WI38 (cell line): ENCODE data around the gene FBXO36.
"Not testable (repeated sequence)": the region's sequence is repeated elsewhere in the genome, so short reads cannot be mapped to it uniquely, and the experiment has no call there.

ENCODE experiments used
- H3K4me3 ChIP-seq: 2 replicates; pipeline ENCODE4 v1.5.1; 2011; ENCODE audit warnings: low read depth, mild to moderate bottlenecking, control low read depth, low read length
- TF ChIP-seq, protein P1 (sequence below): IDR thresholded peaks from 2 replicates; pipeline ENCODE4 v1.5.1; 2012; ENCODE audit warnings: low read depth, mild to moderate bottlenecking, control low read depth, low read length

FBXO36 gene

GRCh38 chr2:229914171-229914570, 8.1 kb upstream of the FBXO36 start:
- TF ChIP-seq, protein P1, sequence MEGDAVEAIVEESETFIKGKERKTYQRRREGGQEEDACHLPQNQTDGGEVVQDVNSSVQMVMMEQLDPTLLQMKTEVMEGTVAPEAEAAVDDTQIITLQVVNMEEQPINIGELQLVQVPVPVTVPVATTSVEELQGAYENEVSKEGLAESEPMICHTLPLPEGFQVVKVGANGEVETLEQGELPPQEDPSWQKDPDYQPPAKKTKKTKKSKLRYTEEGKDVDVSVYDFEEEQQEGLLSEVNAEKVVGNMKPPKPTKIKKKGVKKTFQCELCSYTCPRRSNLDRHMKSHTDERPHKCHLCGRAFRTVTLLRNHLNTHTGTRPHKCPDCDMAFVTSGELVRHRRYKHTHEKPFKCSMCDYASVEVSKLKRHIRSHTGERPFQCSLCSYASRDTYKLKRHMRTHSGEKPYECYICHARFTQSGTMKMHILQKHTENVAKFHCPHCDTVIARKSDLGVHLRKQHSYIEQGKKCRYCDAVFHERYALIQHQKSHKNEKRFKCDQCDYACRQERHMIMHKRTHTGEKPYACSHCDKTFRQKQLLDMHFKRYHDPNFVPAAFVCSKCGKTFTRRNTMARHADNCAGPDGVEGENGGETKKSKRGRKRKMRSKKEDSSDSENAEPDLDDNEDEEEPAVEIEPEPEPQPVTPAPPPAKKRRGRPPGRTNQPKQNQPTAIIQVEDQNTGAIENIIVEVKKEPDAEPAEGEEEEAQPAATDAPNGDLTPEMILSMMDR: no peak
- H3K4me3 ChIP-seq: no peak overlapping the region

DNA sequence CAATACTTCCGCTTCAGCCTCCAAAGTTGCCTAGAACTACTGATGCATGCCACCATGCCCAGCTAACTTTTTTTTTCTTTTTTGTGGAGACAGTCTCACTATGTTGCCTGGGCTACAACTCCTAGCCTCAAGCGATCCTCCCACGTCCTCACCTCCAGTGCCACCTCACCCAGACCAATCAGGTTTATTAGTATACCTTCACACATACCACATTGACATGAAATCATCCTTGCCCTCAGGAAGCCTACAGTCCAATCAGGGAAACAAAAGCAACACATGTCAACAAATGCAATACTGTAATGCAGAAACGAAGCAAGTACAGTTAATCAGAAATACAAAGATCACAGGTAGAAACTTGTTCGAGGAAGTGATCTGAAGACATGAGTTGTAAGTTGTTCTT, 4.5 kb upstream of the FBXO36 start:
- no peak overlapping the region for H3K4me3 ChIP-seq
- TF ChIP-seq, protein P1: no peak

- TF ChIP-seq, protein P1: no peak
Measured at GRCh38 chr2:229920011-229920641, 2.2 kb upstream of the FBXO36 start.

GRCh38 chr2:229921101-229921891, 1.0 kb upstream of the FBXO36 start:
- peak overlapping the region; percentile 73 for H3K4me3 ChIP-seq
- TF ChIP-seq, protein P1: no peak

More at GRCh38 chr2:229920011-229920641, 2.2 kb upstream of the FBXO36 start:
- H3K4me3 ChIP-seq: peak overlapping the region; percentile 73

- TF ChIP-seq, protein P1: no peak
- H3K4me3 ChIP-seq: peak within 1 kb of the TSS; percentile 73
Measured at GRCh38 chr2:229921892-229922448, 333 bp upstream of the FBXO36 start, which contains the start of gene TRIP12. TRIP12 (minus strand) TSS chr2:229922009; CDS start chr2:229880079, 41,930 bp downstream.

DNA sequence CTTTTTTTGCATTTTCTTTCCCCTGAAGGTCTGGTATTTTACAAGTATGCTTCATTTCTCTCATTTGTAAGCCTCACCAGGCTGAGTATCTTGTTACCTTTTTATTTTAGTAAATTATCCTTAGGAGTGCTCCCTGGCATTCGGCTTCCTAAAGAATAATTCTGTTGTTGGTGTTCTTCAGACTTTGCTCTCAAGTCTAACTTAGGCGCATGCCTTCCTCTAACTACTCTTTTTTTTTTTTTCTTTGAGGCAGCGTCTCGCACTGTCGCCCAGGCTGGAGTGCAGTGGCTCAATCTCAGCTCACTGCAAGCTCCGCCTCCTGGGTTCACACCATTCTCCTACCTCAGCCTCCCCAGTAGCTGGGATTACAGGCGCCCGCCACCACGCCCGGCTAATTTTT, 2.2 kb downstream of the FBXO36 start:
- not testable (repeated sequence) for H3K4me3 ChIP-seq

- no peak overlapping the region for H3K4me3 ChIP-seq
- TF ChIP-seq, protein P1: no peak
Measured at GRCh38 chr2:229925201-229925600, 2.9 kb downstream of the FBXO36 start.
